IPS-18c (cell line): ENCODE data around the gene RARA.

Experiments used
- H3K4me3 ChIP-seq: 2 replicates; pipeline ENCODE4 v1.7.0; 2013; ENCODE audit warnings: low read depth, mild to moderate bottlenecking, low read length, moderate library complexity; ENCODE audit not compliant: insufficient read depth
- H3K9me3 ChIP-seq: one replicate; pipeline ENCODE4 v1.6.1; 2013; ENCODE audit warnings: mild to moderate bottlenecking, low read length, moderate library complexity; ENCODE audit not compliant: control insufficient read depth, insufficient read depth

Gene RARA

GRCh38 chr17:40311575-40311974, 2.6 kb downstream of the RARA start:
- Histone ChIP-seq H3K4me3 (no peak overlapping the region), H3K9me3 (no peaks in the 10 kb centered on the region)

GRCh38 chr17:40312131-40312731, 3.3 kb downstream of the RARA start:
- Histone ChIP-seq H3K4me3 (no peak overlapping the region), H3K9me3 (no peaks in the 10 kb centered on the region)

- H3K4me3 ChIP-seq: no peak overlapping the region
- no peaks in the 10 kb centered on the region for H3K9me3 ChIP-seq
Measured at GRCh38 chr17:40312893-40313667, 4.1 kb downstream of the RARA start.

GRCh38 chr17:40313668-40314583, 4.9 kb downstream of the RARA start:
- Histone ChIP-seq H3K9me3 (no peaks in the 10 kb centered on the region), H3K4me3 (no peak overlapping the region)

- H3K9me3 ChIP-seq: no peaks in the 10 kb centered on the region
- H3K4me3 ChIP-seq: no peak overlapping the region; the same call in 1 of the 2 replicates
Measured at GRCh38 chr17:40314584-40314956, 5.6 kb downstream of the RARA start.

- Histone ChIP-seq H3K4me3 (no peak overlapping the region), H3K9me3 (no peaks in the 10 kb centered on the region)
Measured at GRCh38 chr17:40315206-40315605, 6.2 kb downstream of the RARA start.

- no peaks in the 10 kb centered on the region for H3K9me3 ChIP-seq
- H3K4me3 ChIP-seq: no peak overlapping the region
Measured at GRCh38 chr17:40315678-40316570, 6.9 kb downstream of the RARA start.

- no peaks in the 10 kb centered on the region for H3K9me3 ChIP-seq
- H3K4me3 ChIP-seq: peak overlapping the region; percentile 57
Measured at GRCh38 chr17:40316571-40317344, 7.8 kb downstream of the RARA start.

GRCh38 chr17:40317345-40317873, 8.4 kb downstream of the RARA start:
- Histone ChIP-seq H3K4me3 (peak overlapping the region; percentile 57), H3K9me3 (no peaks in the 10 kb centered on the region)

- Histone ChIP-seq H3K4me3 (peak overlapping the region; percentile 76), H3K9me3 (no peaks in the 10 kb centered on the region)
Measured at GRCh38 chr17:40317880-40318829, 9.2 kb downstream of the RARA start.

GRCh38 chr17:40318830-40319391, 9.9 kb downstream of the RARA start:
- Histone ChIP-seq H3K9me3 (no peaks in the 10 kb centered on the region), H3K4me3 (peak overlapping the region; percentile 76)

GRCh38 chr17:40319651-40320540, 10.9 kb downstream of the RARA start:
- Histone ChIP-seq H3K9me3 (no peaks in the 10 kb centered on the region), H3K4me3 (no peak overlapping the region)

GRCh38 chr17:40320756-40321523, 12.0 kb downstream of the RARA start:
- Histone ChIP-seq H3K4me3 (no peak overlapping the region), H3K9me3 (no peaks in the 10 kb centered on the region)
